SJCRH30 (cell line): ENCODE results near the gene RGL3. TPM values are rescaled to one million over a fixed set of nuclear protein-coding genes. Genes with fewer than 3 reads are reported as not detected.

ENCODE experiments used
- DNase-seq, 2 experiments: peaks; one replicate each; pipeline ENCODE4 v3.0.0-alpha.2; 2015 to 2020
- H3K27ac ChIP-seq: fragments of 250-450 bp; sonication (Bioruptor Pico); 2 replicates; pipeline ENCODE4 v1.5.1; 2020; ENCODE audit warnings: mild to moderate bottlenecking, moderate library complexity
- H3K27me3 ChIP-seq: fragments of 250-450 bp; sonication (Bioruptor Pico); 2 replicates; pipeline ENCODE4 v1.5.1; 2020; ENCODE audit warnings: mild to moderate bottlenecking, moderate library complexity
- H3K36me3 ChIP-seq: fragments of 250-450 bp; sonication (Bioruptor Pico); 2 replicates; pipeline ENCODE4 v1.5.1; 2020; ENCODE audit warnings: mild to moderate bottlenecking, moderate library complexity
- H3K4me1 ChIP-seq: fragments of 250-450 bp; sonication (Bioruptor Pico); 2 replicates; pipeline ENCODE4 v1.5.1; 2020; ENCODE audit warnings: mild to moderate bottlenecking, moderate library complexity
- H3K4me3 ChIP-seq: fragments of 250-450 bp; sonication (Bioruptor Pico); 2 replicates; pipeline ENCODE4 v1.5.1; 2020; ENCODE audit warnings: mild to moderate bottlenecking, moderate library complexity
- H3K9me3 ChIP-seq: fragments of 250-450 bp; sonication (Bioruptor Pico); replicated peaks from 2 replicates; pipeline ENCODE4 v1.5.1; 2020; ENCODE audit warnings: mild to moderate bottlenecking, moderate library complexity
- total RNA-seq: library from RNA; depleted of rRNA; stranded (reverse); fragments of >200 nt; shearing (Covaris generic); gene quantifications from 2 replicates; pipeline ENCODE4 v1.2.3, GENCODE V29; 2014

The RGL3 gene
- total RNA-seq, 1 experiment from 2014 or later = not detected

DNA sequence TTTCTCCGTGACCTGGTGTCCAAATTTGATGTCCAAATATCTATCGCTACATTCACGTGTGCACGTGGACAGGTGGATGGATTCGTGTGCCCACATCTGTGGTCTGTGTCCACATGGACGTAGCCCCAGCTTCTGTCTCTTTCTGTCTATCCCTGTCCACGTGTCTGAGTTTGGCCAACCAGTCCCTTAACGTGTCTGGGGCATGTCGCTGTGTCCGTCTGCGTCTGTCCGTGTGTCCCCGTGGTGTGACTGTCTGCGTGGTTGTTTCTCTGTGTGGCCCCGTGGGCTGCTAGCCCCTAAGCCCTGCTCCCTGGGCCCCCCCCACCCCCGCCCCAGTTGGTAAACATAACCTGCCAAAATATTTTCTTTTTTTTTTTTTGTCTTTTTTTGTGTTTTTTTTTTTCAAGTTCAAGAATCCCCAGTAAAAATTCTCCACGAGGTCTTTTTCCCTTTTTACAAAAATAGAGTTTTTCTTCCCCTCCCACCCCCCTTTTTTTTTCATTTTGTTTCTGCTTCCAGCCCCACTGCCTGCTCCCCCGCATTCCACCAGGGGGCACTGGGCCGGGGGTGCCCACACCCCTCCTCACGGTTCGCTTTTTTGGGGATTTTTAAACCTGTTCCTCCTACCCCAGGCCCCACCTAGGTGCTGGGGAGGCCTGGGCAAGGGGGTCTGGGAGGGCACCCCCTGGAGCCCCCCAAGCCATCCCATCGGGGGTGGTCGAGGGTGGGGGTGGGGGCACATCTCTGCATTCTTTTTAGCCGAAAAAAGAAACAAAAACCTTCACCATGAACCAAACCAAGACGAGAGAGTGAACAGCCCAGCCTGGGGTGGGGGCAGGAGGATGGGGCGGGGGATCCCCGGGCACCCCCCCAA is 34.6 kb upstream of the RGL3 start:
- H3K36me3 ChIP-seq = peaks cover 4% of the 10 kb centered on the region; the same call in 1 of the 2 replicates
- H3K9me3 ChIP-seq = no peaks in the 10 kb centered on the region
- H3K27me3 ChIP-seq = no peaks in the 10 kb centered on the region
- DNase-seq = no peak
- no peak overlapping the region for H3K27ac ChIP-seq
- 0 out of 2 replicates have a peak, but pooled peaks cover 2% of the 10 kb centered on the region for H3K4me1 ChIP-seq
- H3K4me3 ChIP-seq = no peak overlapping the region

DNA sequence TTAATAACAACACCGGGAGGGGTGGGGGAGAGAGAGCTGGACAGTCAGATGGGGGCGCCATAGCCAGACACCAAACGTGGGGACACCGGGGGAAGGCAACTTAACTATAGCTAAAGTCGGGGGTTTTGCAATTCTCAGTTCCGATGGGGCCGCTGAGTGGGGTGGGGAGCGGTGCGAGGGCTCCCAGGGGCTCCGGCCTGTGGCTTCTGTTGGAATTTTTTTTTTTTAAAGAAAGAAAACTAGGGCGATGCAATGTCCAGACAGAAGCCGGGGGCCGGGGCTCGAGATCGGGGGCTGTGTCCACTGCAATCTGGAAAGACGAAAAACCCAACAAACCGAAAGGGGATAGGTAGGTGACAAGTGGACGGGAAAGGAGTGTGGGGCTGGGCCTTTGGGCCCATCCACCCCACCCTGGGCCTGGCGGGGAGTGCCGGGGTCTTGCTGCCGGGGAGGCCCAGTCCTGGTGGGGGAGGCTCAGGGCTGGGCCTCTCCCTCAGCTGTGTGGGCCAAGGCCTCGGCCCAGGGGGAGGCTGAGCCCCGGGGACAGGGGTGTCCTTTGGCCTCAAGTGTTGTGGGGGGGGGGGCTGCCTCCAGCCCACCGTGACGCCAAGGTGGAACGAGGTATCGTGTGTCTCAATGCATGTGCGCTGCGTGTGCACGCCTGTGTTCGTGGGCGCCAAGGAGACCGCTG is 33.7 kb upstream of the RGL3 start:
- 0 out of 2 replicates have a peak, but pooled peaks cover 2% of the 10 kb centered on the region for H3K4me1 ChIP-seq
- no peak overlapping the region for H3K27ac ChIP-seq

GRCh38 chr19:11451871-11452619 is 32.9 kb upstream of the RGL3 start:
- H3K4me1 ChIP-seq = 0 out of 2 replicates have a peak, but pooled peaks cover 2% of the 10 kb centered on the region
- DNase-seq = no peak
- H3K27me3 ChIP-seq = no peaks in the 10 kb centered on the region
- H3K9me3 ChIP-seq = no peaks in the 10 kb centered on the region
- H3K36me3 ChIP-seq = peaks cover 7% of the 10 kb centered on the region; the same call in 1 of the 2 replicates
- H3K4me3 ChIP-seq = peak overlapping the region; percentile 25
- no peak overlapping the region for H3K27ac ChIP-seq

More for the DNA sequence above, 33.7 kb upstream of the RGL3 start:
- peak overlapping the region; percentile 25 for H3K4me3 ChIP-seq
- H3K9me3 ChIP-seq = no peaks in the 10 kb centered on the region
- peak in 1 of 2 experiments; percentile 47 for DNase-seq
- no peaks in the 10 kb centered on the region for H3K27me3 ChIP-seq
- H3K36me3 ChIP-seq = peaks cover 7% of the 10 kb centered on the region; the same call in 1 of the 2 replicates

DNA sequence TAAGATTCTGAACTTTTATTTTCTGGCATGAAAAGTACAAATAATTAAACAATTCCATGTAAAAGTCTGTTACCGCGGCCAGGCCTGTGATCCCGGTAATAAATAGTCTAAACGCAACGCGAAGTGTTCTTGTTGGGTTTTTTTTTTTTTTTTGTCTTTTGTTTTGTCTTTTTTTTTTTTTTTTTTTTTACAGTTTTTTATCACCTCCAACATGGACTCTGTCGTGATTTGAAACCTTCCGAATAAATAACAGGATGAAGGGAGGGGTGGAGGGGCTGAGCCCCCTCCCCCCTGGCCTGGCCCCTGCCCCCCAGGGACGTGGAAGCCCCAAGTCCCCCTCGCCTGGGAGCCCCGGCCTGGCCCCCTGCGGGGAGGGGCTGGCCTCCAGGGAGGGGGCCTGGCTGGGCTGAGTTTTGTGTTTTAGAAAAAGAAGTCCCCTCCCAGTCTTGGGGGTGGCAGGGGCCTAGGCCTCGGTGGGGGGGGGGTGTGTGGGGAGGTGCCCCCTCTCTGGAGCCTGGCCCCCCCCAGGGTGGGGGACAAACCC is 32.3 kb upstream of the RGL3 start:
- 0 out of 2 replicates have a peak, but pooled peaks cover 2% of the 10 kb centered on the region for H3K4me1 ChIP-seq
- no peak for DNase-seq
- no peaks in the 10 kb centered on the region for H3K9me3 ChIP-seq
- no peak overlapping the region for H3K27ac ChIP-seq
- H3K4me3 ChIP-seq = no peak overlapping the region
- H3K36me3 ChIP-seq = peaks cover 11% of the 10 kb centered on the region; the same call in 1 of the 2 replicates
- H3K27me3 ChIP-seq = no peaks in the 10 kb centered on the region

DNA sequence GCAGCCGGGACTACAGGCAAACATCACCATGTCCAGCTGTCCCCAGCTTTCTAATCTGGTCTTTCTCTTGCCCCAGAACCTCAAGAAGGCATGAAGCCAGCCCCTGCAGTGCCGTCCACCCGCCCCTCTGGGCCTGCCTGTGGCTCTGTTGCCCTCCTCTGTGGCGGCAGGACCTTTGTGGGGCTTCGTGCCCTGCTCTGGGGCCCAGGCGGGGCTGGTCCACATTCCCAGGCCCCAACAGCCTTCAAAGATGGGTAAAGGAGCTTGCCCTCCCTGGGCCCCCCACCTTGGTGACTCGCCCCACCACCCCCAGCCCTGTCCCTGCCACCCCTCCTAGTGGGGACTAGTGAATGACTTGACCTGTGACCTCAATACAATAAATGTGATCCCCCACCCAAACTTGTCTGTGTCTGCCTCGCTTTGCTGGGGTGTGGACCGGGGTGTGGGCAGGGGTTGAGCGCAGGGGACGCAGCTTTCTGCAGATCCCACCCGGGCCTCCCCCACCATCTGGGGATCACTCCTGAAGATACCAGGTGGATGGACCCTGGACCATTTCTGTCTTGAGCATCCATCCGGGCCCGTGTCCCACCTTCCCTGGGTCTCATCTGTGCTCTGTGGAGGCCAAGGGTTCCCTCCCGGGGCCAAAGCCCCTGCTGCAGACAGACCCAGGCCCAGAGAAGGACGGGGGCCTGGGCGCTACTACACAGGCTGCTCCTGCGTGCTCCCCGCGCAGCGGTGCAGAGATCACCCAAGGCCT is 31.6 kb upstream of the RGL3 start:
- Histone ChIP-seq H3K9me3 (no peaks in the 10 kb centered on the region), H3K36me3 (peaks cover 11% of the 10 kb centered on the region; the same call in 1 of the 2 replicates), H3K27ac (no peak overlapping the region), H3K27me3 (no peaks in the 10 kb centered on the region), H3K4me1 (0 out of 2 replicates have a peak, but pooled peaks cover 2% of the 10 kb centered on the region), H3K4me3 (no peak overlapping the region)
- no peak for DNase-seq

DNA sequence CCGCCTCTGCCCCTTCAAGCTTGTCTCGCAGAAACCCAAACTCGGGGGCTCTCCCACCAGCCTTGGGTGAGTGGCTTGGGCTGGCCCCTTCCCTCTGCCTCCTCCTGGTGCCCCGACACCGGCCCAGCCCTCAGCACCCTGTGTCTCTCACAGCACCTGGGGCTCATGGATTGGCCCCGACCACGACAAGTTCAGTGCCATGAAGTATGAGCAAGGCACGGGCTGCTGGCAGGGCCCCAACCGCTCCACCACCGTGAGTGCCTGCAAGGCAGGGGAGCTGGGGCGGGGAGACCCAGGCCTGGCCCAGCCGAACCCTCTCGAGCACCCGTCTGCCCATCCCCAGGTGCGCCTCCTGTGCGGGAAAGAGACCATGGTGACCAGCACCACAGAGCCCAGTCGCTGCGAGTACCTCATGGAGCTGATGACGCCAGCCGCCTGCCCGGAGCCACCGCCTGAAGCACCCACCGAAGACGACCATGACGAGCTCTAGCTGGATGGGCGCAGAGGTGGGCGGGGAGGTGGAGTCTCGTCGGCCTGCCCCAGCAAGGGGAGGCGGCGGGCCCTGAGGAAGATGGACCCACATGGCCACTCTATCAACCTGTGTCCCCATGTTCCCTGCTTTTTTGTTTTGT is 29.9 kb upstream of the RGL3 start:
- Histone ChIP-seq H3K4me1 (0 out of 2 replicates have a peak, but pooled peaks cover 2% of the 10 kb centered on the region), H3K36me3 (peaks cover 11% of the 10 kb centered on the region; the same call in 1 of the 2 replicates), H3K9me3 (no peaks in the 10 kb centered on the region), H3K4me3 (no peak overlapping the region), H3K27me3 (no peaks in the 10 kb centered on the region), H3K27ac (no peak overlapping the region)
- no peak for DNase-seq

DNA sequence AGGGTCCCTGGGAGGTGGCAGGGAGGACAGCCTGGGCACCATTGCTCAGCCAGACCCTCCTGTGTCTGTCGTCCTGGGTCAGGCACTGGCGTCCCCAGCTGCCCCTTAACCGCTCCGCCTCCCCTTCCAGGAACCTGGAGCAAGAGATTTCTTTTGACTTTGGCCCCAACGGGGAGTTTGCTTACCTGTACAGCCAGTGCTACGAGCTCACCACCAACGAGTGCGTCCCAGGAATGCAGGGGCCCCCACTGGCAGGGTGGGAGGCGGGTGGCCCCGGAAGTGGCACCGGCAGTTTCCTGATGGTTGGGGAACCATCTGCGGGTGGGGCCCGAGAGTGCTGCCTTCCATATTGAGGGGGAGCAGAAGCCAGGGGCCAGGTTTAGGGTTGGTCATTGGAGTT is 29.3 kb upstream of the RGL3 start:
- no peak for DNase-seq
- no peaks in the 10 kb centered on the region for H3K27me3 ChIP-seq
- H3K36me3 ChIP-seq = peaks cover 11% of the 10 kb centered on the region; the same call in 1 of the 2 replicates
- no peak overlapping the region for H3K4me3 ChIP-seq
- H3K9me3 ChIP-seq = no peaks in the 10 kb centered on the region
- no peak overlapping the region for H3K27ac ChIP-seq
- H3K4me1 ChIP-seq = 0 out of 2 replicates have a peak, but pooled peaks cover 2% of the 10 kb centered on the region

DNA sequence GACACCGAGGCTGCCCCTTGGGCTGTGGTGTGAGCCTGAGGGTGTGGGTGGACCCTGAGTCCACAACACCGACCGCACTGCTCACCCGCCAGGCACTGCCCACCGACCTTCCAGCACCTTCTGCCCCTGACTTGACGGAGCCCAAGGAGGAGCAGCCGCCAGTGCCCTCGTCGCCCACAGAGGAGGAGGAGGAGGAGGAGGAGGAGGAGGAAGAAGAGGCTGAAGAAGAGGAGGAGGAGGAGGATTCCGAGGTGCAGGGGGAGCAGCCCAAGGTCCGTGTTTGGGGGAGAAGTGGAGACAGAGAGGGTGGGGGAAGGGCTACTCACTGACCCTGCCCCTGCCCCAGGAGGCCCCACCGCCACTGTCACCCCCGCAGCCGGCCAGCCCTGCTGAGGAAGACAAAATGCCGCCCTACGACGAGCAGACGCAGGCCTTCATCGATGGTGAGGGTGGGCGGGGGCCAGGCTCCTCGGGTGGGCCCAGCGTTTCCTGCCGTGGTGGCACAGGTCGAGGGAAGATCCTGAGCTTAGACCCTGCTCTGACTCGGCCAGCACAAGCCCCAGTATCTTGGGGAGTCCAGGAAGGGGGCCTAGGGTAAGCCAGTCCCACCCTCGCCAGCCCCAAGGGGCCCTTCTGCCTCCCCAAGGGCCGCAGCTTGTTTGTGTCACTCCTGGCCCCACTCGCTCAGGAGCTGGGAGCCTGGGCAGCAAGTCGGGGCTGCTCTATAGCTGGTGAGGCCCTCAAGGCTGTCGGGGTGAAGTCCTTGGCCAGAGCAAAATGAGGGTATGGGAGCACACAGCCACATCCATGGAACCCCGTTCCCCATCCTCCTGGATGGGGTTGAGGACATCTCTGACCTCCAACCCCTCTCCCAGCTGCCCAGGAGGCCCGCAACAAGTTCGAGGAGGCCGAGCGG is 28.5 kb upstream of the RGL3 start:
- Histone ChIP-seq H3K9me3 (no peaks in the 10 kb centered on the region), H3K36me3 (peaks cover 13% of the 10 kb centered on the region; the same call in 1 of the 2 replicates), H3K27me3 (no peaks in the 10 kb centered on the region), H3K4me3 (no peak overlapping the region), H3K4me1 (0 out of 2 replicates have a peak, but pooled peaks cover 2% of the 10 kb centered on the region), H3K27ac (no peak overlapping the region)
- no peak for DNase-seq

DNA sequence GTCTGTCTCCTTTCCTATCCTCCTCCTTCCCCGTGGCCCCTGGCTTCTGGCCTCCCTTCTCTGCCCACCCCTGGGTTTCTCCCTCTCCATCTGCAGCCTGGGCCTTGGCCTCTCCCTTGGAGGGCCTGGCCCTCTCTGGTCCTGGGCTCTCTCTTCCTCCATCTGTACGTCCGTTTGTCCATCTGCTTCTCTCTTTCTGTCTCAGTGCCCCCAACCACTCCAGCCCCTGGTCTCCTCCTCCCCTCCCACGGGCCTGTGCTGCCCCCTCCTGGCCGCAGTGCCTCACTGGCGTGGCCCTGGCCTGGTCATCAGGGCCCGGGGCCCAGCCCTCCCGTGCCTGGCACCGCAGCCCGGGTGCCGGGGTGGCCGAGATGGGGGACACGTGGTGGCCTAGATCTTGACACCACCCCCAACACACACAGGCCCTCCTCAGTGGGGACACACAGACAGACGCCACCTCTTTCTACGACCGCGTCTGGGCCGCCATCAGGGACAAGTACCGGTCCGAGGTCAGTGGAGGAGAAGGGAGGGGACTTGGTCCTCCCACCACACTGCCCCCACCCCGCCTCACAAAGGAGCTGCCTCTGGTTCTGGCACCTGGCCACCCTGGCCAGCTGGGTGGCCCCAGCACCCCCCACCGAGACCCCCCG is 27.7 kb upstream of the RGL3 start:
- Histone ChIP-seq H3K27ac (no peak overlapping the region), H3K36me3 (peaks cover 19% of the 10 kb centered on the region), H3K4me1 (no peaks in the 10 kb centered on the region), H3K27me3 (no peaks in the 10 kb centered on the region), H3K4me3 (no peak overlapping the region), H3K9me3 (no peaks in the 10 kb centered on the region)
- peak; percentile 50 to 61 for DNase-seq

- Histone ChIP-seq H3K27ac (no peak overlapping the region), H3K27me3 (no peaks in the 10 kb centered on the region), H3K4me1 (no peaks in the 10 kb centered on the region), H3K4me3 (no peak overlapping the region), H3K9me3 (no peaks in the 10 kb centered on the region), H3K36me3 (peaks cover 23% of the 10 kb centered on the region)
- DNase-seq = no peak
Measured at GRCh38 chr19:11446271-11446651, 27.1 kb upstream of the RGL3 start.

DNA sequence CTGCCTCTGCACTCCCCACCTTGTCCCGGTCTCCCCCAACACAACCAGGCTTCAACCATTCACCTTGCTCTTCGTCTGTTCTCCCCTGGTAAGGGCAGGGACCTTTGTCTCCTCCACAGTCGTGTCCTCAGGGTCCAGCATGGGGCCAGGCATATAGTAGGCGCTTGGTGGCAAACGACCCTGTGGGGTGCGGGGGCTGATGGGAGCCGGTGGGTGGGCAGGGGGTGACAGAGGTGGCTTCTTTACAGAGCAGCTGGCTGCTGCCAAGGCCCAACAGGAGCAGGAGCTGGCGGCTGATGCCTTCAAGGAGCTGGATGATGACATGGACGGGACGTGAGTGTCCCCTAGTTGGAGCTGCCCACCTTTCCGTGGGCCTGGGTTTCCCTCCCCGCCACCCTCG is 26.0 kb upstream of the RGL3 start:
- H3K27ac ChIP-seq = no peak overlapping the region
- H3K4me3 ChIP-seq = no peak overlapping the region
- H3K4me1 ChIP-seq = no peaks in the 10 kb centered on the region
- no peak for DNase-seq
- H3K9me3 ChIP-seq = no peaks in the 10 kb centered on the region
- no peaks in the 10 kb centered on the region for H3K27me3 ChIP-seq
- peaks cover 25% of the 10 kb centered on the region for H3K36me3 ChIP-seq

- H3K27ac ChIP-seq = no peak overlapping the region
- peaks cover 22% of the 10 kb centered on the region for H3K36me3 ChIP-seq
- H3K9me3 ChIP-seq = no peaks in the 10 kb centered on the region
- DNase-seq = no peak
- H3K27me3 ChIP-seq = no peaks in the 10 kb centered on the region
- H3K4me1 ChIP-seq = no peaks in the 10 kb centered on the region
- H3K4me3 ChIP-seq = no peak overlapping the region
Measured at GRCh38 chr19:11444059-11444458, 24.9 kb upstream of the RGL3 start.
